K562 (cell line): ENCODE measurements around the gene SF3B4. TPM values are rescaled to one million over a fixed set of nuclear protein-coding genes. Genes with fewer than 3 reads are reported as not detected.

ENCODE experiments used
- CC2D1A ChIP-seq: fragments of 450-650 bp; IDR thresholded peaks from 2 replicates; pipeline ENCODE4 v1.6.1; 2017; ENCODE audit warnings: mild to moderate bottlenecking
- CEBPG ChIP-seq, 3 experiments: fragments of 200-800 bp in 1 of 3; sonication (Bioruptor generic) in 1 of 3; sonication (generic) in 1 of 3; formaldehyde crosslinking in 1 of 3; IDR thresholded peaks in 2 of 3; conservative IDR thresholded peaks in 1 of 3; 2 replicates each; pipeline versions ENCODE4 v1.6.1 to v1.8.0; 2016 to 2022; ENCODE audit warnings: missing compliant biosample characterization in 2 of 3, missing genetic modification characterization in 2 of 3, mild to moderate bottlenecking in 1 of 3, missing genetic modification reagents in 1 of 3
- DLX4 ChIP-seq: fragments of 250-450 bp; sonication (Bioruptor Pico); IDR thresholded peaks from 2 replicates; pipeline ENCODE4 v1.6.1; 2021; ENCODE audit warnings: mild to moderate bottlenecking
- DNMT1 ChIP-seq: fragments of 450-650 bp; IDR thresholded peaks from 2 replicates; pipeline ENCODE4 v1.6.1; 2016; ENCODE audit warnings: antibody characterized with exemption, mild to moderate bottlenecking
- ETV1 ChIP-seq: fragments of 450-650 bp; conservative IDR thresholded peaks from 2 replicates; pipeline ENCODE4 v1.6.1; 2016; ENCODE audit warnings: missing genetic modification characterization, control low read depth, low read depth, missing compliant biosample characterization
- GABPA ChIP-seq: fragments of 200-800 bp; sonication (Bioruptor generic); conservative IDR thresholded peaks from 2 replicates; pipeline ENCODE4 v1.6.1; 2016; ENCODE audit warnings: low read depth, missing genetic modification characterization, missing compliant biosample characterization
- HDAC8 ChIP-seq: fragments of 450-650 bp; IDR thresholded peaks from 2 replicates; pipeline ENCODE4 v1.6.1; 2016; ENCODE audit warnings: mild to moderate bottlenecking, missing genetic modification characterization, moderate library complexity, missing compliant biosample characterization
- MAX ChIP-seq: sonication (generic); formaldehyde crosslinking; IDR thresholded peaks from 2 replicates; pipeline ENCODE4 v1.9.0; 2022; ENCODE audit warnings: mild to moderate bottlenecking, missing genetic modification reagents
- MEF2A ChIP-seq: IDR thresholded peaks from 2 replicates; pipeline ENCODE4 v1.6.1; 2011; ENCODE audit warnings: low read depth, mild to moderate bottlenecking, low read length, moderate library complexity; ENCODE audit not compliant: control insufficient read depth
- RB1 ChIP-seq: fragments of 450-650 bp; IDR thresholded peaks from 2 replicates; pipeline ENCODE4 v1.6.1; 2017; ENCODE audit warnings: low read depth, mild to moderate bottlenecking
- RERE ChIP-seq: sonication (generic); formaldehyde crosslinking; IDR thresholded peaks from 2 replicates; pipeline ENCODE4 v1.8.0; 2023; ENCODE audit warnings: missing genetic modification reagents, mild to moderate bottlenecking, borderline replicate concordance
- SOX6 ChIP-seq: fragments of 450-650 bp; IDR thresholded peaks from 2 replicates; pipeline ENCODE4 v1.6.1; 2014; ENCODE audit warnings: mild to moderate bottlenecking
- TAF1 ChIP-seq: IDR thresholded peaks from 2 replicates; pipeline ENCODE4 v1.6.1; 2011; ENCODE audit warnings: mild to moderate bottlenecking, low read length, moderate library complexity; ENCODE audit not compliant: insufficient read depth, control insufficient read depth, severe bottlenecking; ENCODE audit errors: extremely low read depth
- ZNF217 ChIP-seq: sonication (generic); formaldehyde crosslinking; IDR thresholded peaks from 2 replicates; pipeline ENCODE4 v1.8.0; 2022; ENCODE audit warnings: mild to moderate bottlenecking, missing genetic modification reagents
- polyA plus RNA-seq, 8 experiments: library from polyadenylated mRNA; depleted of rRNA in 4 of 8; stranded (reverse) in 5 of 8; unstranded in 3 of 8; fragments of >200 nt; fragmentation: Nextera tagmentation in 2 of 8; fragmentation: Illumina TruSeq in 1 of 8; extraction: Ambion mirVana in 2 of 8; extraction: Trizol in 1 of 8; gene quantifications; 2 replicates each; pipeline versions ENCODE4 v1.2.1 to v1.2.3, GENCODE V29; 2011 to 2014; ENCODE audit warnings: inconsistent platforms in 1 of 8, missing spikeins in 1 of 8
- total RNA-seq, 7 experiments: library from RNA; depleted of rRNA in 6 of 7; stranded (reverse); fragments of >200 nt in 6 of 7; fragmentation: Illumina TruSeq in 2 of 7; extraction: Trizol in 2 of 7; gene quantifications; 2 replicates each; pipeline versions ENCODE4 v1.2.1 to v1.2.3, GENCODE V29; 2011 to 2021; ENCODE audit warnings: low replicate concordance in 1 of 7
- TF ChIP-seq, protein P1 (sequence below): sonication (generic); formaldehyde crosslinking; IDR thresholded peaks from 2 replicates; pipeline ENCODE4 v1.8.0; 2022; ENCODE audit warnings: missing genetic modification reagents, mild to moderate bottlenecking, borderline replicate concordance
- TF ChIP-seq, protein P2 (sequence below): fragments of 450-650 bp; formaldehyde crosslinking; IDR thresholded peaks from 2 replicates; pipeline ENCODE4 v1.4.0; 2020; ENCODE audit warnings: mild to moderate bottlenecking, moderate library complexity
- TF ChIP-seq, protein P3 (sequence below): fragments of 450-650 bp; formaldehyde crosslinking; IDR thresholded peaks from 2 replicates; pipeline ENCODE4 v1.4.0; 2022; ENCODE audit warnings: mild to moderate bottlenecking, moderate library complexity

The SF3B4 gene
- total and polyA plus RNA-seq, 9 of the 15 experiments (the other 6 are each of a cell fraction or from before 2014, with no cell fraction given), result 3.0 to 88.0 (median 26.1) TPM

DNA sequence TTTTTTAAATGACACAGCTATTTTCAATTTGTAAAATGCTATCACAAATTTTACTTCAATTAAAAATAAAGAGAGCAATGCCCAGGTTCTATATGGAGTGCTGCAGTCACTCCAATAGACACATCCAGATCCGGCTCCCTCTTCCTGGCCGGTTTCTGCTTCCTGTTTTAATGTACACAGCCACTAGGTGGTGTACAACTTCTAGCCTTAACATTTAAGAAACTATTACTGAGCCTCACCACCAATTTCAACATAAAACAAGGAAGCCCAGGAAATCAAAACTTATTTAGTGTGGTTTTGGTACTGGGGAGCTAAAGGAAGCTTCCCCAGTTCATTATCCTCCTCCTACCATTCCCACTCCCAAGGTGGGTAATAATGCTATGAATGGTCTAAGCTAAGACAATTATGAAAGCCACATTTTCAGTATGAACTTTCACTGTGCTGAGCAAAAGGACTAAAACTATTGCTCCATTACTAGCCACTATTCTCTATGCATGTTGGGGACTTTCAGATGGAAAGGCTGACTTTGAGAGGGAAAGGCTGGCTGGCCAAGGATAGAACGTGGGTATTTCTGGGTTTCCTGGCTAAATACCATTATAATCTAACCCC is 34.5 kb upstream of the SF3B4 start (continued):
- TF ChIP-seq RERE, result no peak
- TF ChIP-seq ZNF217, result no peak
- TF ChIP-seq, protein P1, sequence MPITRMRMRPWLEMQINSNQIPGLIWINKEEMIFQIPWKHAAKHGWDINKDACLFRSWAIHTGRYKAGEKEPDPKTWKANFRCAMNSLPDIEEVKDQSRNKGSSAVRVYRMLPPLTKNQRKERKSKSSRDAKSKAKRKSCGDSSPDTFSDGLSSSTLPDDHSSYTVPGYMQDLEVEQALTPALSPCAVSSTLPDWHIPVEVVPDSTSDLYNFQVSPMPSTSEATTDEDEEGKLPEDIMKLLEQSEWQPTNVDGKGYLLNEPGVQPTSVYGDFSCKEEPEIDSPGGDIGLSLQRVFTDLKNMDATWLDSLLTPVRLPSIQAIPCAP (CRISPR knock-in tag), result no peak
- no peak for TF ChIP-seq TAF1
- TF ChIP-seq, protein P2, sequence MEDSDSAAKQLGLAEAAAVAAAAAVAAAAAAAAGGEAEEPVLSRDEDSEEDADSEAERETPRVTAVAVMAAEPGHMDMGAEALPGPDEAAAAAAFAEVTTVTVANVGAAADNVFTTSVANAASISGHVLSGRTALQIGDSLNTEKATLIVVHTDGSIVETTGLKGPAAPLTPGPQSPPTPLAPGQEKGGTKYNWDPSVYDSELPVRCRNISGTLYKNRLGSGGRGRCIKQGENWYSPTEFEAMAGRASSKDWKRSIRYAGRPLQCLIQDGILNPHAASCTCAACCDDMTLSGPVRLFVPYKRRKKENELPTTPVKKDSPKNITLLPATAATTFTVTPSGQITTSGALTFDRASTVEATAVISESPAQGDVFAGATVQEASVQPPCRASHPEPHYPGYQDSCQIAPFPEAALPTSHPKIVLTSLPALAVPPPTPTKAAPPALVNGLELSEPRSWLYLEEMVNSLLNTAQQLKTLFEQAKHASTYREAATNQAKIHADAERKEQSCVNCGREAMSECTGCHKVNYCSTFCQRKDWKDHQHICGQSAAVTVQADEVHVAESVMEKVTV (CRISPR knock-in tag), result peak; percentile 79
- TF ChIP-seq HDAC8 (tag), result no peak
- TF ChIP-seq, protein P3, sequence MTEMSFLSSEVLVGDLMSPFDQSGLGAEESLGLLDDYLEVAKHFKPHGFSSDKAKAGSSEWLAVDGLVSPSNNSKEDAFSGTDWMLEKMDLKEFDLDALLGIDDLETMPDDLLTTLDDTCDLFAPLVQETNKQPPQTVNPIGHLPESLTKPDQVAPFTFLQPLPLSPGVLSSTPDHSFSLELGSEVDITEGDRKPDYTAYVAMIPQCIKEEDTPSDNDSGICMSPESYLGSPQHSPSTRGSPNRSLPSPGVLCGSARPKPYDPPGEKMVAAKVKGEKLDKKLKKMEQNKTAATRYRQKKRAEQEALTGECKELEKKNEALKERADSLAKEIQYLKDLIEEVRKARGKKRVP (CRISPR knock-in tag), result no peak
- peak; percentile 30; the same call in 1 of the 2 replicates for TF ChIP-seq CC2D1A
- peak; percentile 52 for TF ChIP-seq GABPA
- peak; percentile 53 for TF ChIP-seq ETV1
- TF ChIP-seq SOX6, result no peak
- TF ChIP-seq DLX4 (CRISPR knock-in tag), result no peak
- 0 out of 2 replicates have a peak, but pooled peaks have one; percentile 36 for TF ChIP-seq RB1
- no peak for TF ChIP-seq MEF2A
- no peak for TF ChIP-seq MAX (CRISPR knock-in tag)
- no peak for TF ChIP-seq DNMT1
- no peak for TF ChIP-seq CEBPG (CRISPR knock-in tag; IDR thresholded peaks at IDR 0.05)
- peak; percentile 18 to 41; a peak in 1 of 4 replicates for TF ChIP-seq CEBPG (tag; conservative IDR thresholded peaks at IDR 0.05 in 1 of 2, IDR thresholded peaks at IDR 0.05 in 1 of 2)
